ENCODE measurements around the gene FAM171A1. TPM values are rescaled to one million over a fixed set of nuclear protein-coding genes. Genes with fewer than 3 reads are reported as not detected.

Gene FAM171A1
- total RNA-seq, 1 donor from 2014 or later: 51.9 TPM

- Mint-ChIP-seq H3K36me3 (ENCODE audit: low read depth, unreplicated experiment) (peaks cover 18% of the 10 kb centered on the region), H3K27me3 (ENCODE audit: low read depth, unreplicated experiment) (no peaks in the 10 kb centered on the region), H3K27ac (ENCODE audit: unreplicated experiment) (no peak overlapping the region), H3K4me1 (ENCODE audit: low read depth, unreplicated experiment) (no peaks in the 10 kb centered on the region), H3K4me3 (ENCODE audit: unreplicated experiment) (no peak overlapping the region), H3K9me3 (ENCODE audit: unreplicated experiment) (peaks cover 2% of the 10 kb centered on the region)
- Histone ChIP-seq H3K4me1 (ENCODE audit: insufficient read depth, low read length) (peaks cover 10% of the 10 kb centered on the region), H3K9ac (ENCODE audit: low read length) (no peak overlapping the region), H3K4me3 (ENCODE audit: insufficient read depth, low read depth, low read length) (no peak overlapping the region), H3K27ac (ENCODE audit: low read depth, low read length) (no peak overlapping the region), H4K20me1 (ENCODE audit: insufficient read depth, low read length) (no peaks in the 10 kb centered on the region), H3K4me2 (ENCODE audit: low read length) (no peak overlapping the region), H2AFZ (ENCODE audit: low read depth, low read length) (no peak overlapping the region), H3K36me3 (ENCODE audit: insufficient read depth, low read length) (no peaks in the 10 kb centered on the region), H3K79me2 (ENCODE audit: insufficient read depth, low read length) (peaks cover 9% of the 10 kb centered on the region), H3K9me3 (ENCODE audit: insufficient read depth, low read depth, low read length) (no peaks in the 10 kb centered on the region), H3K27me3 (ENCODE audit: insufficient read depth, low read length) (no peaks in the 10 kb centered on the region)
- TF ChIP-seq, protein P1, sequence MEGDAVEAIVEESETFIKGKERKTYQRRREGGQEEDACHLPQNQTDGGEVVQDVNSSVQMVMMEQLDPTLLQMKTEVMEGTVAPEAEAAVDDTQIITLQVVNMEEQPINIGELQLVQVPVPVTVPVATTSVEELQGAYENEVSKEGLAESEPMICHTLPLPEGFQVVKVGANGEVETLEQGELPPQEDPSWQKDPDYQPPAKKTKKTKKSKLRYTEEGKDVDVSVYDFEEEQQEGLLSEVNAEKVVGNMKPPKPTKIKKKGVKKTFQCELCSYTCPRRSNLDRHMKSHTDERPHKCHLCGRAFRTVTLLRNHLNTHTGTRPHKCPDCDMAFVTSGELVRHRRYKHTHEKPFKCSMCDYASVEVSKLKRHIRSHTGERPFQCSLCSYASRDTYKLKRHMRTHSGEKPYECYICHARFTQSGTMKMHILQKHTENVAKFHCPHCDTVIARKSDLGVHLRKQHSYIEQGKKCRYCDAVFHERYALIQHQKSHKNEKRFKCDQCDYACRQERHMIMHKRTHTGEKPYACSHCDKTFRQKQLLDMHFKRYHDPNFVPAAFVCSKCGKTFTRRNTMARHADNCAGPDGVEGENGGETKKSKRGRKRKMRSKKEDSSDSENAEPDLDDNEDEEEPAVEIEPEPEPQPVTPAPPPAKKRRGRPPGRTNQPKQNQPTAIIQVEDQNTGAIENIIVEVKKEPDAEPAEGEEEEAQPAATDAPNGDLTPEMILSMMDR (IDR thresholded peaks at IDR 0.05; ENCODE audit: insufficient read depth, low read depth, low read length): no peak
- no peak for TF ChIP-seq EZH2 (IDR thresholded peaks at IDR 0.05; ENCODE audit: insufficient read depth, low read length)
- DNase-seq (ENCODE audit: low read depth) (no peak), FAIRE-seq (no peak)
Observed at GRCh38 chr10:15228426-15228825, 142.7 kb downstream of the FAM171A1 start.

DNA sequence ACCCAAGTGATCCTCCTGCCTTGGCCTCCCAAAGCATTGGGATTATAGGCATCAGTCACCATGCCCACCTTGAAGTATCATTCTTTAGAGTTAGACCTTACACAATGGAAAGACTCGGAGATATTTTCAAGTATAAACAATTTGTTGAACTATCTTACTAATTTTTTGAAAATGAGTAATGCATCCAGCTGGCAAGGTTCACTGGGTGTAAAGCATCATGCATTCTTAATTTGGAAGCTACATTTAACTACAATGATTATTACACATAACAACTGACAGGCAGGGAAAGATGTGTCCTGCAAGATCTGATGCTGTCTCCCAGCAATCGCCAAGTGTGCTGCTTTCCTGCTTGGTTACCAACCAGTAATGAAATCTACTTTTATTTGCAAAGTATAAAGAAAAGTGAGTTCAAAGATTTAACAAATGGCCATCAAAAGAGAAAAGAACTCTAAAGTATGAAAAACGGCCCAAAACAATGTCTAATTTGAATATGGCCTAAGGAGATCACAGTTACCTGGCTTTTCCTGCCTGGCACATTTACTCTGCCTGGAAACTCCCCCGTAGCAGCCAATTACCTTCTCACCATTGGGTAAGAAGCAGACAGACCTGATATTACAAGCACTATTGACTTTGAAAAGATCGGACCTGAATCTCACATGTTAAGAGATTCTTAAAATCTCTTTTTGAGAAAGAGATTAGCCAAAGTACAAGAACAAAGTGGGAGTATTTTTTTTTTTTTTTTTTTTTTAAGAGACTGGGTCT, 143.3 kb downstream of the FAM171A1 start:
- TF ChIP-seq, protein P1 (IDR thresholded peaks at IDR 0.05; ENCODE audit: insufficient read depth, low read depth, low read length): no peak
- TF ChIP-seq EZH2 (IDR thresholded peaks at IDR 0.05; ENCODE audit: insufficient read depth, low read length): no peak
- H3K36me3 ChIP-seq (ENCODE audit: insufficient read depth, low read length): no peaks in the 10 kb centered on the region
- no peaks in the 10 kb centered on the region for H3K9me3 ChIP-seq (ENCODE audit: insufficient read depth, low read depth, low read length)
- H3K4me1 Mint-ChIP-seq (ENCODE audit: low read depth, unreplicated experiment): peaks cover 1% of the 10 kb centered on the region
- H4K20me1 ChIP-seq (ENCODE audit: insufficient read depth, low read length): no peaks in the 10 kb centered on the region
- no peak overlapping the region for H3K9ac ChIP-seq (ENCODE audit: low read length)
- H3K4me3 ChIP-seq (ENCODE audit: insufficient read depth, low read depth, low read length): no peak overlapping the region
- DNase-seq (ENCODE audit: low read depth) (peak; percentile 66), FAIRE-seq (peak; percentile 34)
- peaks cover 18% of the 10 kb centered on the region for H3K36me3 Mint-ChIP-seq (ENCODE audit: low read depth, unreplicated experiment)
- peaks cover 2% of the 10 kb centered on the region for H3K9me3 Mint-ChIP-seq (ENCODE audit: unreplicated experiment)
- peaks cover 16% of the 10 kb centered on the region for H3K4me1 ChIP-seq (ENCODE audit: insufficient read depth, low read length)
- H3K4me3 Mint-ChIP-seq (ENCODE audit: unreplicated experiment): no peak overlapping the region
- H3K4me2 ChIP-seq (ENCODE audit: low read length): no peak overlapping the region
- H3K27ac Mint-ChIP-seq (ENCODE audit: unreplicated experiment): no peak overlapping the region
- H3K27me3 Mint-ChIP-seq (ENCODE audit: low read depth, unreplicated experiment): no peaks in the 10 kb centered on the region
- H3K27me3 ChIP-seq (ENCODE audit: insufficient read depth, low read length): no peaks in the 10 kb centered on the region
- no peak overlapping the region for H3K27ac ChIP-seq (ENCODE audit: low read depth, low read length)
- H2AFZ ChIP-seq (ENCODE audit: low read depth, low read length): no peak overlapping the region
- H3K79me2 ChIP-seq (ENCODE audit: insufficient read depth, low read length): peaks cover 9% of the 10 kb centered on the region

DNA sequence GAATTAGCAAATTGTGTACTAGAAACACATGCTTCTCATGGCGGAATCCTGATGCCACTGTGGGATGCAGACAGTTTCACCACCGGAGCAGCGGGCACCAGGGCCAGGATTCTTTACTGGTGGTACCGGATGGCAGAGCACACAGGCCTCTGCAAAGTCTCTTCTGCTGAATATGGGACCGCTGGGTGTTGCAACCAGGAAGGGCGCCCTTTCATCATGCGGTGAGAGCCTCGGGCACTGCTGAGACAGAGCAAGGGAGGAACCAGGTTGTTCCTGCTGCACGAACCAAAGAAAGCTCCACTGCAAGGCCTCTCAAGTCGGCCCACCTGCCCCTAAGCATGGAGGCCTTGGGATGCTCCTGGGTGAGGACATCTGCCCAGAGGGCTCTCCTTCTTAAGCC, 145.6 kb downstream of the FAM171A1 start:
- H3K9ac ChIP-seq (ENCODE audit: low read length): no peak overlapping the region
- no peaks in the 10 kb centered on the region for H3K27me3 ChIP-seq (ENCODE audit: insufficient read depth, low read length)
- H3K4me2 ChIP-seq (ENCODE audit: low read length): no peak overlapping the region
- H3K27ac Mint-ChIP-seq (ENCODE audit: unreplicated experiment): no peak overlapping the region
- no peak overlapping the region for H3K4me3 ChIP-seq (ENCODE audit: insufficient read depth, low read depth, low read length)
- H3K4me1 ChIP-seq (ENCODE audit: insufficient read depth, low read length): peaks cover 22% of the 10 kb centered on the region
- H3K9me3 ChIP-seq (ENCODE audit: insufficient read depth, low read depth, low read length): no peaks in the 10 kb centered on the region
- H3K9me3 Mint-ChIP-seq (ENCODE audit: unreplicated experiment): peaks cover 2% of the 10 kb centered on the region
- DNase-seq (ENCODE audit: low read depth) (no peak), FAIRE-seq (no peak)
- H3K79me2 ChIP-seq (ENCODE audit: insufficient read depth, low read length): peaks cover 9% of the 10 kb centered on the region
- H3K4me3 Mint-ChIP-seq (ENCODE audit: unreplicated experiment): no peak overlapping the region
- H4K20me1 ChIP-seq (ENCODE audit: insufficient read depth, low read length): no peaks in the 10 kb centered on the region
- peaks cover 18% of the 10 kb centered on the region for H3K36me3 Mint-ChIP-seq (ENCODE audit: low read depth, unreplicated experiment)
- no peak overlapping the region for H3K27ac ChIP-seq (ENCODE audit: low read depth, low read length)
- H3K27me3 Mint-ChIP-seq (ENCODE audit: low read depth, unreplicated experiment): no peaks in the 10 kb centered on the region
- no peak for TF ChIP-seq EZH2 (IDR thresholded peaks at IDR 0.05; ENCODE audit: insufficient read depth, low read length)
- TF ChIP-seq, protein P1 (IDR thresholded peaks at IDR 0.05; ENCODE audit: insufficient read depth, low read depth, low read length): no peak
- H2AFZ ChIP-seq (ENCODE audit: low read depth, low read length): no peak overlapping the region
- no peaks in the 10 kb centered on the region for H3K36me3 ChIP-seq (ENCODE audit: insufficient read depth, low read length)
- H3K4me1 Mint-ChIP-seq (ENCODE audit: low read depth, unreplicated experiment): peaks cover 1% of the 10 kb centered on the region

Measured in astrocyte (in vitro differentiated cells and primary cell).